ENCODE data around the gene PNPLA7. TPM values are rescaled to one million over a fixed set of nuclear protein-coding genes. Genes with fewer than 3 reads are reported as not detected.

The PNPLA7 gene
- total RNA-seq, 2 experiments from 2014 or later: 3.8 to 4.4 TPM

DNA sequence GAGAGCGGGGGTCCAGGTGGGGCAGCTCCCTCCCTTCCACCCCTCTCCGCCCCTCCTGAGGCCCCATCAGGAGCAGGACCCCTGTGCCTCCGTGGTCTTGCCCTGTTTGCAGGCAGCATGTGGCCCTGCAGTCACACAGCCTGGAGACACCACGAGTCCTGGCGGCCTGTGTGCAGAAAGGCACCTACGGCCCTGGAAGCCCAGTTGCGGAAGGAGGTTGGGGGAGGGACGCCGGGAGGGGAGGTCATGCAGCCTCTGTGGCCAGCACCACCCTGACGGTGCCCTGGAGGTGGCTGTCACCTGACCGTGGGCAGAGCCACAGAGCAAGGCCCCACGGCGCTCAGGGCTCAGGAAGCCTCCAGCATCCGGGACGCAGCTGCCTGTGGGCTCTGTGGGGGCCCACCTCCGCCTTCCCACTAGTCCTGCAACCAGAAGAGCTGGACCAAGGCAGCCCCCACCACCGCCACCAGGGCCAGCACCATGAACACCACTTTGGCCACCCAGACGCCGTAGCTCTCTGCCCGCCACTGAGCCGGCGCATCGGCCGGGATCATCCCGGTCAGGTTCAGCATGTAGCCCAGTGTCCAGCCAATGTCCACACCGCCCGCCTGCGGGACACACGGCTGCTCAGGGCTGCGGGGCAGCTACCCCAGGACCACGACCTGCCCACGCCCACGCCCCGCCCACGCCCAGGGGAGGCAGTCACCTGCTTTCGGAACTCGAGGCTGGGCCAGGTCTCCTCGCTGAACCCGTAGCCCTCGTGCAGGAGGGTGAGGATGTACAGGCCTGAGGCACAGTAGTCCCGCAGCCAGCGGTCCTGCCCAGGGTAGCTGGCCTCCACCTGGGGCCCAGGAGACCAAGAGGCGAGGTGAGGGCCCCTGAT lies 115.5 kb downstream of the PNPLA7 start:
- Mint-ChIP-seq H3K27me3 (peaks cover 4% of the 10 kb centered on the region), H3K4me3 (no peak overlapping the region), H3K27ac (no peak overlapping the region), H3K4me1 (peaks cover 2% of the 10 kb centered on the region), H3K36me3 (ENCODE audit: low read depth) (no peaks in the 10 kb centered on the region), H3K9me3 (no peaks in the 10 kb centered on the region)
- no peak for DNase-seq
- CTCF ChIA-PET: interaction anchor here (0.7 to 2.3 kb wide), 3 partner anchors 9 to 12 kb away, joined by 3 to 13 read pairs (median 6); partner anchors contain the start of genes EXD3 and NOXA1
- POLR2A ChIA-PET: no interaction called here

DNA sequence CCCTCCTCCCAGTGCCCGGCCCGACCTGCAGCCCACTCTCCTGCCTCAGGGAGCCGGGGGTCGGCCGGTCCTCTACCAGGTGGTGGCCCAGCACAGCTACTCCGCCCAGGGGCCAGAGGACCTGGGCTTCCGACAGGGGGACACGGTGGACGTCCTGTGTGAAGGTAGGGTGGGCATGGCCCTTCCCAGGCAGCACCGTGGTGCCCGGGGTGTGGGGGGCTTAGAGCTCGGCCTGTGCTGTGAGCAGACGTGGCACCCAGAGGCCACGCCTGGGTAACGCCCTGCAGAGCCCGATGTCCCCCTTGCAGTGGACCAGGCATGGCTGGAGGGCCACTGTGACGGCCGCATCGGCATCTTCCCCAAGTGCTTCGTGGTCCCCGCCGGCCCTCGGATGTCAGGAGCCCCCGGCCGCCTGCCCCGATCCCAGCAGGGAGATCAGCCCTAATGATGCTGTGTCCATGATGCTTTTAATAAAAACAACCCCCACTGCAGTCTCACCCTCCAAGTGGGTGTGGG lies 116.2 kb downstream of the PNPLA7 start:
- Mint-ChIP-seq H3K4me1 (no peaks in the 10 kb centered on the region), H3K27ac (no peak overlapping the region), H3K4me3 (no peak overlapping the region), H3K27me3 (no peaks in the 10 kb centered on the region), H3K9me3 (no peaks in the 10 kb centered on the region), H3K36me3 (ENCODE audit: low read depth) (no peaks in the 10 kb centered on the region)
- ChIA-PET CTCF (interaction anchor here (1.6 to 2.3 kb wide), 2 partner anchors 10 to 11 kb away, joined by 6 to 13 read pairs; partner anchors contain the start of genes EXD3 and NOXA1), POLR2A (no interaction called here)
- no peak for DNase-seq

DNA sequence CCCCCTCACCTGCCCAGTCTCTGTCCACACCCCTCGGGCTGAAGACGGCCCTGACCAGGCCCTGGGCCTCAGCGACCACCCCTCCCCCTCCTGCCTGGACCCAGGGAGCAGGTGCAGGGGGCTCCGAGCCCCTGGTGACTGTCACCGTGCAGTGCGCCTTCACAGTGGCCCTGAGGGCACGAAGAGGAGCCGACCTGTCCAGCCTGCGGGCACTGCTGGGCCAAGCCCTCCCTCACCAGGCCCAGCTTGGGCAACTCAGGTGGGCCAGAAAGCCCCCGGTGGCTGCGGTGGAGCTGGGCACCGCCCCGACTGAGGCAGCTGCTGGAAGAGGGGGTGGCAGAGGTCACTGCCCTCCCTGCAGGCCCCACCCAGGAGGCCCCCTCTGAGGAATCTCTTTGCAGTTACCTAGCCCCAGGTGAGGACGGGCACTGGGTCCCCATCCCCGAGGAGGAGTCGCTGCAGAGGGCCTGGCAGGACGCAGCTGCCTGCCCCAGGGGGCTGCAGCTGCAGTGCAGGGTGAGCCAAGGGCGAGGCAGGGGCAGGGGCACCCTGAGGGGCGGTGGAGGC lies 116.8 kb downstream of the PNPLA7 start:
- no peak overlapping the region for H3K4me3 Mint-ChIP-seq
- H3K9me3 Mint-ChIP-seq: no peaks in the 10 kb centered on the region
- ChIA-PET CTCF (interaction anchor here (1.6 to 2.3 kb wide), 2 partner anchors 10 kb away, joined by 6 to 13 read pairs; partner anchors contain the start of genes EXD3 and NOXA1), POLR2A (no interaction called here)
- no peaks in the 10 kb centered on the region for H3K36me3 Mint-ChIP-seq (ENCODE audit: low read depth)
- no peaks in the 10 kb centered on the region for H3K4me1 Mint-ChIP-seq
- H3K27ac Mint-ChIP-seq: no peak overlapping the region
- no peaks in the 10 kb centered on the region for H3K27me3 Mint-ChIP-seq
- DNase-seq: no peak

GRCh38 chr9:137432687-137433348 lies 117.4 kb downstream of the PNPLA7 start:
- Mint-ChIP-seq H3K4me1 (no peaks in the 10 kb centered on the region), H3K36me3 (ENCODE audit: low read depth) (no peaks in the 10 kb centered on the region), H3K27me3 (no peaks in the 10 kb centered on the region), H3K27ac (no peak overlapping the region), H3K9me3 (no peaks in the 10 kb centered on the region), H3K4me3 (no peak overlapping the region)
- CTCF ChIA-PET: interaction anchor here (1.6 to 2.3 kb wide), 2 partner anchors 10 to 11 kb away, joined by 6 to 13 read pairs; partner anchors contain the start of genes EXD3 and NOXA1
- no peak for DNase-seq
- POLR2A ChIA-PET: no interaction called here

- H3K27ac Mint-ChIP-seq: no peak overlapping the region
- no peak overlapping the region for H3K4me3 Mint-ChIP-seq
- POLR2A ChIA-PET: no interaction called here
- H3K27me3 Mint-ChIP-seq: no peaks in the 10 kb centered on the region
- no peak for DNase-seq
- H3K9me3 Mint-ChIP-seq: no peaks in the 10 kb centered on the region
- H3K4me1 Mint-ChIP-seq: no peaks in the 10 kb centered on the region
- CTCF ChIA-PET: interaction anchor here (0.8 kb wide), 1 partner anchor 8 kb away, joined by 3 read pairs; the partner anchor contains the start of genes EXD3 and NOXA1
- H3K36me3 Mint-ChIP-seq (ENCODE audit: low read depth): no peaks in the 10 kb centered on the region
Observed at GRCh38 chr9:137431416-137431931, 118.7 kb downstream of the PNPLA7 start.

DNA sequence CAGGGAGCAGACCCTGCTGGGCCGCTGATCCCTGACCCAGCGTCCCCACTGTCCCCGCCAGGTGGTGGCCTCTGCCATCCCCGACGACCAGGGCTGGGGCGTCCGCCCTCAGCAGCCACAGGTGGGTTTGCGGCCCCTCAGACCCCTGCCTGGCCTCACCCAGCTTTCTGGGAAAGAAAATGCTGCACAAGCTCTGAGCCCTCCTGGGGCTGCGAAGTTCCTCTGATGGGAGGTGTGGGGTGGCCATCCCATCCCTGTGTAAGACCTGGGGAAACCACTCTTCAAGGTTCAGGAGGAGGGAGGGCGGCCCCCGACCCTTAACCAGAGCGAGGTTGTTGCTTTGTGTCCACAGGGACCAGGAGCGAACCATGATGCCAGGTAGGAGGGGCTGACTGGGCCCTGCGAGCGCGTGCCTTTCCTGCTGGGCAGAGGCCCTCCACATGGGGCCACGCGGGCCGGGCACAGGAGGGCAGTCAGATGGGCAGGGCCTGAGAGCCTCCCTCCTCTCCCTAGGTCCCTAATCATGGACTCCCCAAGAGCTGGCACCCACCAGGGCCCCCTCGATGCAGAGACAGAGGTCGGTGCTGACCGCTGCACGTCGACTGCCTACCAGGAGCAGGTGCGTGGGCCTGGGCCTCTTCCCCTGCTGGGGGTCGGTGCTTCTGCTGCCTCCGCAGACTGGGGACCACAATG lies 119.3 kb downstream of the PNPLA7 start:
- no peaks in the 10 kb centered on the region for H3K27me3 Mint-ChIP-seq
- no peaks in the 10 kb centered on the region for H3K9me3 Mint-ChIP-seq
- CTCF ChIA-PET: interaction anchor here (0.7 kb wide), 1 partner anchor 15 kb away, joined by 3 read pairs; no protein-coding TSS in a partner anchor
- no peaks in the 10 kb centered on the region for H3K4me1 Mint-ChIP-seq
- H3K4me3 Mint-ChIP-seq: no peak overlapping the region
- no peaks in the 10 kb centered on the region for H3K36me3 Mint-ChIP-seq (ENCODE audit: low read depth)
- H3K27ac Mint-ChIP-seq: no peak overlapping the region
- no peak for DNase-seq
- POLR2A ChIA-PET: no interaction called here

DNA sequence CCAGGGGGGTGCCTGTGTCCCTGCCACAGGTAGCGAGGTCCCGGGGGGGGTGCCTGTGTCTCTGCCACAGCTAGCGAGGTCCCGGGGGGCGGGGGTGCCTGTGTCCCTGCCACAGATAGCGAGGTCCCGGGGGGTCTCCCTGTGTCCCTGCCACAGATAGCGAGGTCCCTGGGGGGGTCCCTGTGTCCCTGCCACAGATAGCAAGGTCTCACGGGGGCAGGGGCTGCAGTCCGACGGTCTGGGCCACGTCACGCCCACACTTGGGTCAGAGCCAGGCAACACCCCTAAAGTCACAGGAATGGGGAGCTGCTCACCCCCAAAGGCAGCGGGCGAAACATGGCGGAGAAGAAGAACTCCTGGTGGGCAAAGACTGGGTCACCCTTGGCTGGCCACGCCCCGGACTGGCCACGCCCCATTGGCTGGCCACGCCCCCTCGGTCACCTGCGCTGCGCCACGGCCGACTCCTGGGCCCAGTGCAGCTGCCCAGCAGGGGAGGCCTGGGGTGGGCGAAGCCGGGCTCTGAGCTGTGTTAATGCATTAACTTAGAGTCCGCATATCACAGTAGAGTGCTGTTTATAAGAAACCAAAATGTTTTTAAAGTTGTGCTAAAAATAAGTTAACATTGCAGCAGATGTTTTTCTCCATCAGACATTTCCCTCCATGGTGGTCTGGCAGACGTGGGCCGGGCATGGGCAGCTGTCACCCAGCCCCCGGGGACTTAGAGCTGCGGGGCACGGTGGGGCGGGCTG lies 120.1 kb downstream of the PNPLA7 start:
- no peak for DNase-seq
- H3K4me3 Mint-ChIP-seq: no peak overlapping the region
- POLR2A ChIA-PET: no interaction called here
- no peaks in the 10 kb centered on the region for H3K27me3 Mint-ChIP-seq
- H3K4me1 Mint-ChIP-seq: no peaks in the 10 kb centered on the region
- CTCF ChIA-PET: interaction anchor here (0.7 kb wide), 1 partner anchor 16 kb away, joined by 3 read pairs; no protein-coding TSS in a partner anchor
- no peaks in the 10 kb centered on the region for H3K9me3 Mint-ChIP-seq
- no peak overlapping the region for H3K27ac Mint-ChIP-seq
- no peaks in the 10 kb centered on the region for H3K36me3 Mint-ChIP-seq (ENCODE audit: low read depth)

DNA sequence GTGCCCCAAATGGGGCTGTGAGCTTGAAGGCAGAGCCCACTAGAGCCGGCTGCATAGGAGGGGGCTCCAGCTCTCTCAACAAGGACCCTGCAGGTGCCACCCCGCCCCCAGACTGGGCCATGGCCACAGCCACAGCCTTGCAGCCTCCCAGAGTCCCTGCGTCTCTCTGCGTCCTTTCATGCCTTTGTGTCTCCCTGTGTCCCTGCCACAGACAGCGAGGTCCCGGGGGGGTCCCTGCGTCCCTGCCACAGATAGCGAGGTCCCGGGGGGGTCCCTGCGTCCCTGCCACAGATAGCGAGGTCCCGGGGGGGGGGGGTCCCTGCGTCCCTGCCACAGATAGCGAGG lies 120.7 kb downstream of the PNPLA7 start:
- H3K4me1 Mint-ChIP-seq: no peaks in the 10 kb centered on the region
- ChIA-PET POLR2A (no interaction called here), CTCF (no interaction called here)
- no peak overlapping the region for H3K27ac Mint-ChIP-seq
- H3K36me3 Mint-ChIP-seq (ENCODE audit: low read depth): no peaks in the 10 kb centered on the region
- H3K27me3 Mint-ChIP-seq: peaks cover 6% of the 10 kb centered on the region
- H3K9me3 Mint-ChIP-seq: no peaks in the 10 kb centered on the region
- no peak overlapping the region for H3K4me3 Mint-ChIP-seq
- no peak for DNase-seq

DNA sequence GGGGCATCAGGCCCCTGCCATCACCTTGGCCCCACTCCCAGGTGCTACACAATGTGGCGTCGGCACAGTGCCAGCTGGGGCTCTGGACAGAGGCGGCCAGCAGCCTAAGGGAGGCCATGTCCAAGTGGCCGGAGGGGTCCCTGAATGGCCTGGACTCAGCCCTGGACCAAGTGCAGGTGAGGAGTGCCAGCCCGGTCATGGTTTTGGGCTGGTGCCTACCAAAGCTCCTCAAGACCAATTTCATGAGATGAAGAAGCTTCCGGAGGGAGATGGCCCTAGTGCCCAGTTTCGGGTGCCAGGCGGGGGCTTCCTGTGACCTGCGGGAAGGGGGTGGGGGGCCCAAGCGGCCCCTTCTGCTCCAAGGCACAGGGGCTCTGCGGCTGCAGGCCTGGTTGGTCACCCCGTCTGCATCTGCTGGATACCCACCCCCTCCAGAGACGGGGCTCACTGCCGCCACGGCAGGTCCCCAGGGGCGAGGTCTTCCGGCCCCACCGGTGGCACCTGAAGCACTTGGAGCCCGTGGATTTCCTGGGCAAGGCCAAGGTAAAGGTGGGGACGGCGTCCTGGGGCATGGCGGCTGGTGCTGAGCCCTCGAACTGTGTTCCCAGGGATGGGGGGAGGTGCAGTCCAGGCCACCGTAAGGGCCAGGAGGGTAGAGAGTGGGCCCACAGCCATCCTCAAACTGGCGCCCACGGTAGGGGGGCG lies 121.2 kb downstream of the PNPLA7 start:
- Mint-ChIP-seq H3K4me1 (no peaks in the 10 kb centered on the region), H3K27ac (no peak overlapping the region), H3K9me3 (no peaks in the 10 kb centered on the region), H3K27me3 (peaks cover 11% of the 10 kb centered on the region), H3K4me3 (no peak overlapping the region), H3K36me3 (ENCODE audit: low read depth) (no peaks in the 10 kb centered on the region)
- ChIA-PET CTCF (no interaction called here), POLR2A (no interaction called here)
- DNase-seq: no peak

DNA sequence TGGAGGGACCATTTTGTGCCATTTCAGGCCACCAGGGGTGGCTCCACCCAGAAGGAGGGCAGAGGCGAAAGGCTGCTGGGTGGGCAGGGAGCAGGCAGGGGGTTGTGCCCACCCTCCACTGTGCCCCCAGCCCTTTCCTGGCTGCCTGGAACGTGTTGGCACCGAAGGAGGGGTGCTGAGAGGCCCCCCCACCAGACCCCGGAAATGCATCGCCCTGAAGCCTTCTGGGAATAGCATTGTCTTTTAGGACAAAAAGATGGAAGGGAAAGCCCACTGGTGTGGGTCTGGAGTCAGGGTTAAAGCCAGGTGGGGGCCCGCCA lies 121.9 kb downstream of the PNPLA7 start:
- ChIA-PET CTCF (no interaction called here), POLR2A (no interaction called here)
- H3K4me3 Mint-ChIP-seq: no peak overlapping the region
- no peaks in the 10 kb centered on the region for H3K9me3 Mint-ChIP-seq
- H3K27ac Mint-ChIP-seq: no peak overlapping the region
- H3K27me3 Mint-ChIP-seq: peaks cover 11% of the 10 kb centered on the region
- no peaks in the 10 kb centered on the region for H3K36me3 Mint-ChIP-seq (ENCODE audit: low read depth)
- no peaks in the 10 kb centered on the region for H3K4me1 Mint-ChIP-seq
- DNase-seq: no peak

GRCh38 chr9:137427454-137428310 lies 122.5 kb downstream of the PNPLA7 start:
- Mint-ChIP-seq H3K27me3 (peaks cover 11% of the 10 kb centered on the region), H3K9me3 (no peaks in the 10 kb centered on the region), H3K4me3 (no peak overlapping the region), H3K36me3 (ENCODE audit: low read depth) (no peaks in the 10 kb centered on the region), H3K27ac (no peak overlapping the region), H3K4me1 (no peaks in the 10 kb centered on the region)
- POLR2A ChIA-PET: no interaction called here
- CTCF ChIA-PET: no interaction called here
- no peak for DNase-seq
